Measurements from ENCODE around the gene NT5C3B.

The NT5C3B gene

DNA sequence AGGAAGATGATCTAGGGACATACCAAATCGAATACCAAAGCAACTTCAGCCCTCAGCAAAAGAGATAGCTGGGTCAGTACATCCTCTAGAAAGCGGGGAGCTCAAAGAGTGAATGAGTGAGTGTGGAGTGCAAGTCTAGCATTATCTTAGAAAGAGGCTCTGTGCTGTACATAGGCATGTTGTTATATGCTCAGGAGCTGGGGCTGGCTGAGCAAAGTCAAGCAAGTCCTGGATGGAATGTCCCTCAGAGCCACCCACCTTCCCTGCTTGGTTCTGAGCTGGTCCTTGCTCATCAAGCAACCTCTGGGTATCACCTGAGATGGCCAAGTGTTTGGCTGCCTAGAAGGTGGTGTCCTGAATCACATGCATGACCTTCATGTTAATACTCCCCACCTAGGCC is 34.1 kb upstream of the NT5C3B start:
- H3K27ac ChIP-seq, result peak overlapping the region; percentile 10; the same call in 1 of the 2 replicates
- TF ChIP-seq, protein P1, sequence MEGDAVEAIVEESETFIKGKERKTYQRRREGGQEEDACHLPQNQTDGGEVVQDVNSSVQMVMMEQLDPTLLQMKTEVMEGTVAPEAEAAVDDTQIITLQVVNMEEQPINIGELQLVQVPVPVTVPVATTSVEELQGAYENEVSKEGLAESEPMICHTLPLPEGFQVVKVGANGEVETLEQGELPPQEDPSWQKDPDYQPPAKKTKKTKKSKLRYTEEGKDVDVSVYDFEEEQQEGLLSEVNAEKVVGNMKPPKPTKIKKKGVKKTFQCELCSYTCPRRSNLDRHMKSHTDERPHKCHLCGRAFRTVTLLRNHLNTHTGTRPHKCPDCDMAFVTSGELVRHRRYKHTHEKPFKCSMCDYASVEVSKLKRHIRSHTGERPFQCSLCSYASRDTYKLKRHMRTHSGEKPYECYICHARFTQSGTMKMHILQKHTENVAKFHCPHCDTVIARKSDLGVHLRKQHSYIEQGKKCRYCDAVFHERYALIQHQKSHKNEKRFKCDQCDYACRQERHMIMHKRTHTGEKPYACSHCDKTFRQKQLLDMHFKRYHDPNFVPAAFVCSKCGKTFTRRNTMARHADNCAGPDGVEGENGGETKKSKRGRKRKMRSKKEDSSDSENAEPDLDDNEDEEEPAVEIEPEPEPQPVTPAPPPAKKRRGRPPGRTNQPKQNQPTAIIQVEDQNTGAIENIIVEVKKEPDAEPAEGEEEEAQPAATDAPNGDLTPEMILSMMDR (conservative IDR thresholded peaks at IDR 0.05), result no peak

DNA sequence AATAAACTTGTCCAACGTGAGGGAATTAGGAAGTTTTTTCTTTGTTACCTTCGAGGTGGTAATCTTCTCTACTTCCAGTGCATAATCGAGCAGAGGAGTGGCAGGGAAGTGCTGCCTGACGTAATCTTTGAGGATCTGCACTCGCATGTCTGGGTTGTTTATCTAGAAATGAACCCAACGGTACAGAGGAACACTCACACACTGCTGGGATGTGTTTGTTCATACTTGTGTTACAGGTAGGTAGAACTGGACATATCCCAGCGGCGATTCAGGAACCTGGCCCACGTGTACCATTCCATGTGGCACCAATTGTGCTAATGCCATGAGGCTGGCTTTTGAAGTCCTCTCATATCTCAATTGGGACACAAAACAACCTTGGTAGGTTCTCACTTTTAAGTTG is 33.4 kb upstream of the NT5C3B start:
- peak overlapping the region; percentile 10; the same call in 1 of the 2 replicates for H3K27ac ChIP-seq
- TF ChIP-seq, protein P1 (conservative IDR thresholded peaks at IDR 0.05), result no peak

DNA sequence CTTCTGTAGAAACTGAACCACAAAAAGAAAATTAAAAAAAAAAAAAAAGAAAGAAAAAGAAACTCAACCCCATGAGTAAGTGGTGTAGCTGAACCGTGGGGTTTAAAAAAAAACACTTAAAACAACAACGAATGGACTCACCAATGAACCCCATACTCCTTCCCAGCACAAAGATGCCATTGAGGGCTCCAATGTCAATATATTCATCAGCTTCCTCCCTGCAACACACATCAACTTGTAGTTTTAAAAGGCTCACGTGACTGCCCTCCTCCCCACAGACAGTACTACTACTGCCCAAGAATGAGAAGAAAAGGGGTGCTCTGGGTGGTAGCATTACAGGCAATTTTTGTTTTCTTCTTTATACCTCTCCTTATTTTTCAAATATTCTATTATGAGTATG is 32.5 kb upstream of the NT5C3B start:
- TF ChIP-seq, protein P1 (conservative IDR thresholded peaks at IDR 0.05), result no peak
- no peak overlapping the region for H3K27ac ChIP-seq

DNA sequence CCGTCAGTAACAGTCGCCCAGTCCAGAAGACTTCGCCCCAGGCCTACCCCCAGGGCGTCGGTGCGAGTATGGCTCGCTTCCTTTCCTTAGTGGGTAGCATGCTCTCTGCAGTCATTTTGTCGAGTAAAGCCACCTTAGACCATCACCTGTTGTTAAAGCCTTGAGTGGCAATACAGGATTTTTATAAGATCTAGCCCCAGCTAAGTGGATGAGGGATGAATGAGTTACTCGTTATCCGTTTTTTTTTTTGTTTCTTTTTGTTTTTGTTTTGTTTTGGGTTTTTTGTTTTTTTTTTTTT is 29.5 kb upstream of the NT5C3B start:
- TF ChIP-seq, protein P1 (conservative IDR thresholded peaks at IDR 0.05), result no peak
- peak overlapping the region; percentile 86 for H3K27ac ChIP-seq

DNA sequence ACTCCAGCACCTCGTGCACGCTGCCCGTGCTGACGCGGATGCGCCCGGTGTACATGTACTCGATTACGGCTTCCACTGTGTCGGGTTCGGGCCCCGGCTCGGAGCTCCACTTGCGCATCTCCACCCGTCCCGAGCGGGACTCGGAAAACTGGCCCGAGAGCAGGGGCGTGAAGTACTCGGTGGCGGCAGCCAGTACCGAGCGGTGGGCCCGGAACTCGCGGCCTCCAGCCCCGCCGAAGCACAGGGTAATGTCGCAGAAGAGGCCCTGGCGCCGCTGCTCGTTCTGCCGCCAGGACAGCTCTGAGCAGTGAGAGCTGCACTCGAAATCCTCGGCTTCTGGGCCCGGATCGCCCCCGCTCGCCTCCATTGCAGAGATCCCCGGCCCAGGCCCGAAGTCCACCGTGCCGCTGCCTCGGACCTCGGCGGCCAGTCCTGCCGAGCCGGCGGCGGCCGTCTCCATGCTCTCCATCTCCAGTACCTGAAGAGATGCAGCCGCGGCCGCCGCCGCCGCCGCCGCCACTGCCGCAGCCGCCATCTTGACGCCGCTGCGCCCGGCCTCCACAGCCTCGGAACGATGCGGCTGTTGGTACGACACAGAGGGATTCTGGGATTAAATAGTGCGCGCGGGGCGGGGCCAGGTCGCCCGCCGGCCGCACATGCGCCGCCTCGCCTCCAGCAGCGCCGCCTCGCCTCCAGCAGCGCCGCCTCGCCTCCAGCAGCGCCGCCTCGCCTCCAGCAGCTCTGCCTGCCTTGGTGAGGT is 29.0 kb upstream of the NT5C3B start, which contains the start of gene KLHL11:
Gene KLHL11 (minus strand): TSS at position 588 of the 760 bp plus-strand sequence. CDS start 53 bp downstream, at position 535.
- TF ChIP-seq, protein P1 (conservative IDR thresholded peaks at IDR 0.05), result peak; percentile 26
- H3K27ac ChIP-seq, result peak within 1 kb of the TSS; percentile 86

DNA sequence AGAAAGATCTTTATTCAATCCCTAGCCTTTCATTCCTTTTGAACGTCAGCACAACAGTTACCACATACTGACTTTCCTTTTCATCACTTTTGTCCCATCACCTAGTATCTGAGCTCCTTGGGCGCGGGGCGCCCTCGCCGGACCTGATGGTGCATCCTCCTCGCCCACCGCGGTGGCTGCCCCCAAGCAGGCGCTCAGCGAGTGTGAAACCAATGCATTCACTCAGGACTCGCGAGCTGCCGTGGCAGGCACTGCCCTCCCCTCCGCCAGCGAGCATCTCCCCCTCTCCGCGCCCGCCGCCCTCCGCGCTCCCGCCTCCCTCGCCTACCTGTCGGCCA is 28.4 kb upstream of the NT5C3B start:
- TF ChIP-seq, protein P1 (conservative IDR thresholded peaks at IDR 0.05), result no peak

DNA sequence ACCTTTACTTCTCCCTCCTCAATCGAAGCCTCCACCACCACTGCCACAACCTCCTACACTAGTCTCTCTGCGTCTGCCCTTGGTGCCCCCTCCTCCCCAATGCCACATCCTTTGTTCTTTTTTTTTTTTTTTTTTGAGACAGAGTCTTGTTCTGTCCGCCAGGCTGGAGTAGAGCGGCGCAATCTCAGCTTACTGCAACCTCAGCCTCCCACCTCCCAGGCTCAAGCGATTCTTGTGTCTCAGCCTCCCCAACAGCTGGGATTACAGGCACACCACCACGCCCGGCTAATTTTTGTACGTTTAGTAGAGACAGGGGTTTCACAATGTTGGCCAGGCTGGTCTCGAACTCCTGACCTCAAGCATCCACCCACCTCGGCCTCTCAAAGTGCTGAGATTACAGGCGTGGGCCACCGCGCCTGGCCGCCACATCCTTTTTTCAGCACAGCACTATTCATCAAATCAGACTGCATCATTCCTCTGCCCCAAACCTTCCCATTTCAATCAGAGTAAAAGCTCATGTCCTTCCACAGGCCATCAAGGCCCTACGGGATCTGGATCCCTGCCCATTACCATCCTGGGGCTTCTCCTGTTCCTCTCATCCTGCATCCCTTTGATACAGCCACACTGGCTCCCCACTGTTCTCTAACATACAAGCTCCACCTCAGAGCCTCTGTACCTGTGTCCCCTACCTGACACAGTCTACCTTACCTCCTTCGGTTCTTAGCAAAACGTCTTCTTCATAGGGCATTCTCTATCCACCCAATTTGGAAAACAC is 27.2 kb upstream of the NT5C3B start:
- H3K27ac ChIP-seq, result peak overlapping the region; percentile 86; the same call in 1 of the 2 replicates
- TF ChIP-seq, protein P1 (conservative IDR thresholded peaks at IDR 0.05), result no peak

More for the DNA sequence above, 28.4 kb upstream of the NT5C3B start:
- peak overlapping the region; percentile 86 for H3K27ac ChIP-seq
